ENCODE measurements around the gene DR1.
"Not testable (repeated sequence)": the region's sequence is repeated elsewhere in the genome, so short reads cannot be mapped to it uniquely, and the experiment has no call there.

Gene DR1

DNA sequence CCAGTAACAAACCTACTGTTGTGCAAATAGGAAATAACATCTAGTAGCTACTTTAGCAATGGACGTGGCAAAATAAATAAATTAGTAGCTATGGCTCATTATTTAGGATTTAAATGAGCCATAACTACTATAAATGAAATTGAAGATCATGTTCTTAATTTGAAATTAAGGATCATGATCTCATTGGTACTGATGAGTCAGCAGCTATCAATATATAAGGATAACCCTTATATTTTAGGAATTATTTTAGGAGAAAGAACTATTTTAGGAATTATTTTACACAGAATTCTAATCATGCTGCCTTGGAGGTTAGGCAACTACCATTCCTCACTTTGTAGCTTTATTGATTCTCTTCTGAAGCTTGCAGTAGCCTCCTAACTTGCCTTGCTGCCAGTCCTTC is 24.0 kb downstream of the DR1 start:
- in situ Hi-C loops (cut with MboI; ENCODE audit: low sequenced_read_pairs): no loop called here

DNA sequence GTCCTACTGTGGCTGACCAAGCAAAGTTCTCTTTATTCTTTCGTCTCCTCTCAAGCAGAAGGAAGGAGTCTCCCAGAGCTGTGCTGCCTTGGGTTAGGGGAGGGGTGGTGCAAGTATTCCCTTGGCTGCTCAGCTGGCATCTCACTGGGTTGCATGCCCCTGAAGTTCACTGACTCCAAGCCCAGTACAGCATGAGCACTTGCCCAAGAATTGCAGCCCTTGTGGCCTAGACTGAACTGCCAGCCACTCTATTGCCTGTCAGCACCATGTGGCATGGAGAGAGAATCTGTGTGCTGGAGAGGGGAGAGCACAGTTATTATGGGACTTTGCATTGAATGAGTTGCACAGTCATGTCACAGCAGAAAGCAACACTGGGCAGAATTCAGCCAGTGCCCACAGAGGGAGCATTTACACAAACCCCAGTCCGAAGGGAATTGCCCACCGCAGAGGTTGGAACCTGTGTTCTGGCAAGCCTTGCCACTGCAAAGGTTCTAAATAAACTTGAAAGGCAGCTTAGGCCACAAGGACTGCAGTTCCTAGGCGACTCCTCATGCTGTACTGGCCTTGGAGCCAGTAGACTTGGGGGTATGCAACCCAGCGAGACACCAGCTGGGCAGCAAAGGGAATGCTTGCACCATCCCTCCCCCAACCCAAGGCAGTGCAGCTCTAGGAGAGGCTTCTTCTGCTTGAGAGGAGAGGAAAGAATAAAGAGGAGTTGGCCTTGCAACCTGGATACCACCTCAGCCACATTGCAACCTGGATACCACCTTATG is 28.8 kb downstream of the DR1 start:
- in situ Hi-C loops (cut with MboI; ENCODE audit: low sequenced_read_pairs): no loop called here

DNA sequence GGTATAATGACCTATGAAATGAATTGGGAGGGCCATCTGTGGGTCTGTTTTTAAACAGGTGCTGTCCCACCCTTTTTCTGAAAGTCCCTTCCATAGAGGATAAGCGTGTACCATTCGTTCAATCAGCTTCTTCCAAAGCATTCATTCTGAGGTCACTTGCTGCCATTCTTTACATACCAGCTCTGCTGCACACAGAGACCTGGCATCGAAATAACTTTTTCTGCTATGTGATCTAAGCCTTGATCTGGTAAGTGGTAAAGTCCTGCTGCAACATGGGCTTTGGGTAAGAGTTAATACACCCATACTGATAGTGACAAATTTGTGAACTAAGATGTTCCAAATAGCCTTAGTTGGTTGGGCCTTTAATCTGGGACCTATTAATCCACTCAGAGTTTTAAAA is 38.9 kb downstream of the DR1 start:
- in situ Hi-C loops (cut with MboI; ENCODE audit: low sequenced_read_pairs): no loop called here

DNA sequence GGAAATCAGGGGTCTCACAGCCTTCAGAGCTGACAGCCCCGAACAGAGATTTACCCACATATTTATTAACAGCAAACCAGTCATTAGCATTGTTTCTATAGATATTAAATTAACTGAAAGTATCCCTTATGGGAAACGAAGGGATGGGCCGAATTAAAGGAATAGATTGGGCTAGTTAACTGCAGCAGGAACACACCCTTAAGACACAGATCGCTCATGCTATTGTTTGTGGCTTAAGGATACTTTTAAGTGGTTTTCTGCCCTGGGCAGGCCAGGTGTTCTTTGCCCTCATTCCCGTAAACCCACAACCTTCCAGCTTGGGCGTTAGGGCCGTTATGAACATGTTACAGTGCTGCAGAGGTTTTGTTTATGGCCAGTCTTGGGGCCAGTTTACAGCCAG is 40.6 kb downstream of the DR1 start:
- in situ Hi-C loops (cut with MboI; ENCODE audit: low sequenced_read_pairs): not testable (repeated sequence)

DNA sequence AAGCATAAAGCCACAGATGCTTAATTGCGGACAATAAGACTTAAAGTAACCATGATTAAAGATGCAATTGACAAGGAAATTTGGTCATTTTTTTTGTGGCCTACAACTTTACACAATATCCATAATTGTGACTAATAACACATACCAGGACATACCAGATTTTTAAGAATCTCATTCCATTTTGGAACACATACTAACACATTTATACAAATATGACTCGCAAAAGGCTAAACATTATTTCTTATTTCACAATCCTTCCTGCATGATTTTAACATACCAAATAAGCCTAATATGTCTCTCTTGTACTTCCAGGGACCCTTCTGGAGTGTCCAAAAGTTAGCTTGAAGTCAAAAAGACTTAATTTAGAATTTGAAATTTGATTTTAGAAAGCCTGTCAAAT is 48.8 kb downstream of the DR1 start:
- in situ Hi-C loops (cut with MboI; ENCODE audit: low sequenced_read_pairs): no loop called here

DNA sequence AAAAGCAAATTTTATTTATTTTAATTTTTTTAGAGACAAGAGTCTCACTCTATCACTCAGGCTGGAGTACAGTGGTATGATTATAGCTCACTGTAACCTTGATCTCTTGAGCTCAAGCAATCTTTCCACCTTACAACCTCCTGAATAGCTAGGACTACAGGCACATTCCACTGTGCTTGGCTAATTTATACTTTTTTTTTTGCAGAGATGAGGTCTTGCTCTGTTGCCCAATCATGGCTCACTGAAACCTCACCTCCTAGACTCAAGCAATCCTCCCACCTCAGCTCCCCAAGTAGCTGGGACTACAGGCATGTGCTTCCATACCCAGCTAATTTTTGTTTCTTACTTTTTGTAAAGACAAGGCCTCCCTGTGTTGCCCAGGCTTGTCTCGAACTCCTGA is 49.5 kb downstream of the DR1 start:
- in situ Hi-C loops (cut with MboI; ENCODE audit: low sequenced_read_pairs): no loop called here

DNA sequence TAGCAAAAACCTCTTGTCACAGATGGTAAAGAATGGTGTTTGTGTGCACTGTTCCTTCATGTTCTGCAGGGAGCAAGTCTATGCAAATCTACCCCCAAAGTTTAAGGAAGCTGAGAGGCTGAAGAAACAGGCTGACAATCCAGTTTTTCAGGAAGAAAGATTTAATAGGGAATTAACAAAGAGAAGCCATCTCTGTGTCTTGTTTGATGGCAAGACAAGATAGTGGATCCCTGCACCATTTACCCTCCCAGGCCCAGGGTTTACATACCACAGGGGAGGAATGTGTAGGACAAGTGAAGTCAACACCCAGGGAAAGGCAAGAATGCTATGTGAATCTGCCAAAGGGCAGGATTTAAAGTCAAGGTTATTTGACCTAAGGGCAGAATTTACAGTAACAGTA is 54.1 kb downstream of the DR1 start:
- in situ Hi-C loops (cut with MboI; ENCODE audit: low sequenced_read_pairs): no loop called here

DNA sequence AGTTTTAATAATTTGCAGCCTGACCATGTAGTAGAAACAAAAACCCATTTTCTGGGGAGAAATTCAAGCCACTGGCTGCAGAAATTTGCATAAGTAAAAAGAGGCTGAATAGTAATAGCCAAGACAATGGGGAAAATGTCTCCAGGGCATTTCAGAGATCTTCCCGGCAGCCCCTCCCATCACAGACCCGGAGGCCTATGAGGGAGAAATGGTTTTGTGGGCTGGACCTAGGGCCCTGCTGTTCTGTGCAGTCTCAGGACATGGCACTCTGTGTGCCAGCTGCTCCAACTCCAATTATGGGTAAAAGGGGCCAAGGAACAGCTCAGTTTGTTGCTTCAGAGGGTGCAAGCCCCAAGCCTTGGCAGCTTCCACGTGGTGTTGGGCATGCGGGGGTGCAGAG is 62.5 kb downstream of the DR1 start:
- in situ Hi-C loops (cut with MboI; ENCODE audit: low sequenced_read_pairs): no loop called here

DNA sequence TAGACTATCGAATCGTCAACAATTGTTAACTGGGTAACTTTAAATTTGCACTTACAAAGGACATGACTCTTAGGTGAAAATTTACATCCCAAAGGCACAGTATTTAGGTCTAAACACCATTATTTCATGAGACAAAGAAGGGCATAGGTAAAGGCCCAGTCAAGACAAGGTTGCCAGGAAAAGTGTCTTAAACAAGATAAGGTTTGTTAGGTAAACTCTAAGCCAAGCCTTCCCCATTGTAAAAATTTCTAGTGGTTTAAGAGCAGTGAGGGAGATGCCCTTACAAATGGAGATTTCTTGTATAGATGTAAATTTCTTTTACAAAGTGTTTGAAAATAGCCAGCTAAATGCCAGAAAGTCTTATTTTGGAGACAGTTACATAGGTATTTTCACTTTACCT is 65.3 kb downstream of the DR1 start:
- in situ Hi-C loops (cut with MboI; ENCODE audit: low sequenced_read_pairs): no loop called here

DNA sequence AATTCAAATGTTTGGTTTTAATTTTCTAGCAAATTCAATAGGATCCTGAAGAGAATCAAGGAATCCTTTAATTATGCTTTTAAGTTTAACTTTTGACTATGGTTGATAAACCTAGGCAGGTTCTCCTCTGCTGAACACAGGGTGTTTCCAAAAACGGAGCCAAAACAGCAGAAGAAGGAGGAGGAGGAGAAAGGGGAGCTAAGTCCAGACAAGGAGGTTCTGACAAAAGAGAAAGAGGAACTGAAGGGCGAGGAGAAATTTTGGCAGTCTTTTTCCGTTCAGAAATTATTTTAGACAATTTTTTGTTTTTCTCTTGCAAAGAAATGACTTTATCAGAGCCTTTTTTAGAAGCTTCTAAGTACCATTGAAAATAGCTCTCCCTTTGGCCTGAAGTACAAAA is 69.0 kb downstream of the DR1 start:
- in situ Hi-C loops (cut with MboI; ENCODE audit: low sequenced_read_pairs): no loop called here

DNA sequence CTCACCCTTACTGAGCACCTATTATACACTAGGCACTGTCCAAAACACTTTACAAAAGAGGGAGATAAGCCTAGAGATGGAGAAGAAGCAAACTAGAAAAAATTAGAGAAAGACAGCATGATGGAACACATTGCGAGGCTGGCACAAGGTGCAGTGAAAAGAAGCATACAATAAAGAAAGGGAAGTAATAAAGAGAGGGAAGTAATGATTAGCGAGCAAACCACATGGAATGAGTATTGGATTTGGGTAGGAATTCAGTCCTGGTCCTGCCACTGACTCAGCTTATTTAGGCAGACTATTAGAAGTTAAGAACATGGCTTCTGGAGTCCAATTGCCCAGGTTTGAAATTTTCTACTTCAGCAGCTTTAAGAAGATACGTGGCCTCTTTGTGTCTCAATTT is 69.6 kb downstream of the DR1 start:
- in situ Hi-C loops (cut with MboI; ENCODE audit: low sequenced_read_pairs): no loop called here

DNA sequence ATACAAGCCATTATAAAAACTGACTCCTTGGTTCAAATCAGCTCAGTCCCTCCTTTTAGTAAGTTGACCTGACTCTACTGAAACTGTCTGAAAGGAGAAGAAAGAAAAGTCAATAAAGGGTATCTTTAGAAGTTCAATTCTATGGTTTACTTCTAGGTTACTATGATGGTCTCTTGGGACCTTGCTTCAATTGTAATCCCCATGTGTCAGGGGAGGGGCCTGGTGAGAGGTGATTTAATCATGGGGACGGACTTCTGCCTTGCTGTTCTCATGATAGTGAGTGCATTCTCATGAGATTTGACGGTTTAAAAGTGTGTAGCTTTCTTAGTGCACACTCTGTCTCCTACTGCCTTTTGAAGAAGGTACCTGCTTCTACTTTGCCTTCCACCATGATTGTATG is 70.5 kb downstream of the DR1 start:
- in situ Hi-C loops (cut with MboI; ENCODE audit: low sequenced_read_pairs): no loop called here

Data from HL-60/S4 (cell line).